Transverse colon (tissue), 4 donors: ENCODE results near the gene HHATL. TPM values are rescaled to one million over a fixed set of nuclear protein-coding genes. Genes with fewer than 3 reads are reported as not detected.

Source experiments
- DNase-seq: peaks from one replicate; pipeline ENCODE4 v3.0.0-alpha.2; 2019
- H3K27ac ChIP-seq, 4 donors: fragments of 200-600 bp; sonication (generic); 2 replicates each; pipeline ENCODE4 v1.5.1; 2016 to 2018; ENCODE audit warnings: inconsistent platforms in 4 of 4
- H3K27me3 ChIP-seq: fragments of 200-600 bp; sonication (generic); 2 replicates; pipeline ENCODE4 v1.5.1; 2017; ENCODE audit warnings: inconsistent platforms
- H3K36me3 ChIP-seq, 4 donors: fragments of 200-600 bp; sonication (generic); 2 replicates each; pipeline ENCODE4 v1.5.1; 2017 to 2019; ENCODE audit warnings: inconsistent platforms in 4 of 4
- H3K4me1 ChIP-seq, 4 donors: fragments of 200-600 bp; sonication (generic); 2 replicates each; pipeline ENCODE4 v1.5.1; 2017 to 2020; ENCODE audit warnings: inconsistent platforms in 4 of 4
- H3K4me3 ChIP-seq, 4 donors: fragments of 200-600 bp; sonication (generic); 1 replicate in 1 of 4; 2 replicates in 3 of 4; pipeline versions ENCODE4 v1.5.1 to v1.6.1; 2017 to 2019; ENCODE audit warnings: inconsistent platforms in 4 of 4
- H3K9me3 ChIP-seq, 2 donors: fragments of 200-600 bp; sonication (generic); 2 replicates each; pipeline ENCODE4 v1.5.1; 2017 to 2019; ENCODE audit warnings: inconsistent platforms in 2 of 2
- CTCF ChIP-seq, 5 experiments: fragments of 200-600 bp in 3 of 5; fragments of 450-650 bp in 2 of 5; sonication (generic) in 3 of 5; IDR thresholded peaks; 1 replicate in 2 of 5; 2 replicates in 3 of 5; pipeline ENCODE4 v1.5.1; 2016 to 2017; ENCODE audit warnings: antibody characterized with exemption in 5 of 5, inconsistent platforms in 3 of 5, mild to moderate bottlenecking in 2 of 5, moderate library complexity in 1 of 5
- EP300 ChIP-seq: sonication (generic); formaldehyde crosslinking; IDR thresholded peaks from one replicate; pipeline ENCODE4 v1.6.1; 2017; ENCODE audit warnings: antibody characterized with exemption, low read depth
- POLR2A ChIP-seq: fragments of 450-650 bp; IDR thresholded peaks from one replicate; pipeline ENCODE4 v1.6.1; 2016; ENCODE audit warnings: antibody characterized with exemption, mild to moderate bottlenecking, moderate library complexity
- POLR2AphosphoS5 ChIP-seq, 3 donors: sonication (generic); formaldehyde crosslinking; IDR thresholded peaks; one replicate each; pipeline ENCODE4 v1.6.1; 2016; ENCODE audit warnings: antibody characterized with exemption in 3 of 3
- WGBS, 2 donors: methylation state at CpG; one replicate each; pipeline ENCODE4 v1.1.5; 2018; ENCODE audit warnings: low coverage in 1 of 2; 5-methylcytosine and 5-hydroxymethylcytosine counted together
- in situ Hi-C, 4 donors: fragments of 200-750 bp; cut with MboI; loops; one replicate each; pipeline versions ENCODE4 v1.15.0 to v1.15.1; 2017; ENCODE audit warnings: low sequenced_read_pairs in 3 of 4, low pct_ligation_motif_present in 1 of 4, low pct_unique_long_range_greater_than_20kb in 1 of 4
- intact Hi-C: fragments of 100-400 bp; cut with DNase I; formaldehyde crosslinking; loops from one replicate; pipeline ENCODE4 v1.15.1; 2023; ENCODE audit warnings: low total_unique reads
- total RNA-seq, 4 donors: library from RNA; depleted of rRNA; stranded (reverse); fragments of >200 nt; gene quantifications; one replicate each; pipeline ENCODE4 v1.1.0, GENCODE V29; 2016

HHATL gene
- total RNA-seq, 4 donors from 2014 or later, result 0.27 TPM; not detected in 3

GRCh38 chr3:42742259-42742658 is 39.7 kb upstream of the HHATL start:
- no peaks in the 10 kb centered on the region for H3K9me3 ChIP-seq
- in situ Hi-C loops (loop anchor here in 2 of 4 donors (10.0 kb wide), 2 partner anchors 87 to 167 kb away; partner anchors contain the start of gene ZBTB47 (in 2 of the 2)), intact Hi-C loops (loop anchor here (10.0 kb wide), 1 partner anchor 157 kb away; the partner anchor contains the start of gene SEC22C)
- no peak for DNase-seq
- no peaks in the 10 kb centered on the region for H3K27me3 ChIP-seq
- H3K36me3 ChIP-seq, result no peaks in the 10 kb centered on the region
- H3K27ac ChIP-seq, result no peak overlapping the region
- TF ChIP-seq POLR2AphosphoS5 (IDR thresholded peaks at IDR 0.05) (no peak), POLR2A (no peak), CTCF (IDR thresholded peaks at IDR 0.05) (no peak), EP300 (no peak)
- no peak overlapping the region for H3K4me3 ChIP-seq
- peaks cover 5 to 24% (median 10%) of the 10 kb centered on the region in 4 donors for H3K4me1 ChIP-seq
- WGBS, 2 donors, result 87 to 100% methylated on average over 2 to 4 of the region's 4 CpGs

DNA sequence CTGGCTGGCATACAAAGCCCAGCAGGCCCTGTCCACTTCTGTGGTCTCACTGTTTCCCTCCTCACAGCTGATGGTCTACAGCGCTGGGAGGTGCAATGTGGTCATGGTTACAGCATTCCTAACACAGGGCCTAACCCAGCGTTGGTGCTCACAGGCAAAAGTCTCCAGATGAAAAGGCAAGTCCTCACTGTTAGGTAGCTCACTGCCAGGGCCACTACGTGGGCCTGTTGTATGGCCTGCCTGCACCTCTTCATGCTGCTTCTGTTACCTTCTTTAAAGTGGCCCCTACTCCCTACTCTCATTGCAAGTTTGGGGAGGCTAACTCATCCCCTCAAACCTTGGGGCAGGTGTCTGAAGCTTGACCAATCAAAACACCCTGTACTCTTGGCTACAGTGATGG is 39.2 kb upstream of the HHATL start:
- Histone ChIP-seq H3K4me1 (peaks cover 5 to 19% (median 10%) of the 10 kb centered on the region in 4 donors), H3K27ac (no peak overlapping the region), H3K36me3 (no peaks in the 10 kb centered on the region), H3K4me3 (no peak overlapping the region), H3K9me3 (no peaks in the 10 kb centered on the region), H3K27me3 (no peaks in the 10 kb centered on the region)
- TF ChIP-seq POLR2A (no peak), CTCF (IDR thresholded peaks at IDR 0.05) (no peak), POLR2AphosphoS5 (IDR thresholded peaks at IDR 0.05) (no peak), EP300 (no peak)
- WGBS, 2 donors, result 88% methylated on average over 3 of the region's 3 CpGs; no CpG with 5 or more reads in 1 of the 2 donors
- intact Hi-C loops, result loop anchor here (10.0 kb wide), 1 partner anchor 157 kb away; the partner anchor contains the start of gene SEC22C
- no peak for DNase-seq
- in situ Hi-C loops, result loop anchor here in 2 of 4 donors (10.0 kb wide), 2 partner anchors 87 to 167 kb away; partner anchors contain the start of gene ZBTB47 (in 2 of the 2)

GRCh38 chr3:42739401-42740158 is 37.0 kb upstream of the HHATL start:
- intact Hi-C loops (loop anchor here (10.0 kb wide), 1 partner anchor 155 kb away; the partner anchor contains the start of gene SEC22C), in situ Hi-C loops (loop anchor here in 2 of 4 donors (10.0 kb wide), 2 partner anchors 85 to 165 kb away; partner anchors contain the start of gene ZBTB47 (in 2 of the 2))
- Histone ChIP-seq H3K4me1 (no peaks in the 10 kb centered on the region), H3K4me3 (no peak overlapping the region), H3K27ac (no peak overlapping the region), H3K36me3 (no peaks in the 10 kb centered on the region), H3K27me3 (no peaks in the 10 kb centered on the region), H3K9me3 (no peaks in the 10 kb centered on the region)
- no peak for DNase-seq
- TF ChIP-seq EP300 (no peak), POLR2A (no peak), CTCF (IDR thresholded peaks at IDR 0.05) (no peak), POLR2AphosphoS5 (IDR thresholded peaks at IDR 0.05) (no peak)
- WGBS, 2 donors, result 86% methylated on average over 12 of the region's 12 CpGs; no CpG with 5 or more reads in 1 of the 2 donors

- Histone ChIP-seq H3K4me1 (no peaks in the 10 kb centered on the region), H3K9me3 (no peaks in the 10 kb centered on the region), H3K27me3 (no peaks in the 10 kb centered on the region), H3K27ac (no peak overlapping the region), H3K36me3 (no peaks in the 10 kb centered on the region), H3K4me3 (no peak overlapping the region)
- intact Hi-C loops (no loop called here), in situ Hi-C loops (no loop called here)
- DNase-seq, result no peak
- TF ChIP-seq CTCF (IDR thresholded peaks at IDR 0.05) (no peak), POLR2AphosphoS5 (IDR thresholded peaks at IDR 0.05) (no peak)
- WGBS, 2 donors, result 90 to 100% methylated on average over 1 to 6 of the region's 6 CpGs
These were observed 33.9 kb upstream of the HHATL start for GRCh38 chr3:42736531-42736930.
